Stimulated activated CD8-positive, alpha-beta memory T cell treated with anti-CD3 and anti-CD28 coated beads, Interleukin-12 subunit alpha, Interleukin-12 subunit beta, amount 100 ng/mL, for 24 hours (primary cell): ENCODE measurements around the gene PECR.

Source experiments
- DNase-seq: peaks from one replicate; pipeline ENCODE4 v3.0.0-alpha.2; 2020; ENCODE audit errors: extremely low read depth

Gene PECR

GRCh38 chr2:216071111-216071851 lies 10.3 kb downstream of the PECR start:
- no peak for DNase-seq

DNA sequence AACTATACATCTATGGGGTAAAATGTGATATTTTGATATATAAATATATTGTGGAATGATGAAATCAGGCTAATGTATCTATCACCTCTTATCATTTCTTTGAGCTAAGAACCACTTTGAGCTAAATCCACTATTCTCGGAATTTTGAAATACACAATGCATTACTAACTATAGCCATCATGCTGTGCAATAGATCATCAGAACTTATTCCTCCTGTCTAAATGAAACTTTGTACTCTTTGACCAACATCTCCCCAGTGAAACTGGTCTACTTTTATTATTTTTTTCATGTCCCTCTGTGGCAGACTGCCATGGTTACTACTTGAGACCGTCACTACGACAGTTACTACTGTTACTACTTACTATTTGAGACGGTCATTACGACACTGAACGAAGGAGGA lies 11.4 kb downstream of the PECR start:
- no peak for DNase-seq

- DNase-seq = no peak
Observed at GRCh38 chr2:216069028-216069427, 12.6 kb downstream of the PECR start.

DNA sequence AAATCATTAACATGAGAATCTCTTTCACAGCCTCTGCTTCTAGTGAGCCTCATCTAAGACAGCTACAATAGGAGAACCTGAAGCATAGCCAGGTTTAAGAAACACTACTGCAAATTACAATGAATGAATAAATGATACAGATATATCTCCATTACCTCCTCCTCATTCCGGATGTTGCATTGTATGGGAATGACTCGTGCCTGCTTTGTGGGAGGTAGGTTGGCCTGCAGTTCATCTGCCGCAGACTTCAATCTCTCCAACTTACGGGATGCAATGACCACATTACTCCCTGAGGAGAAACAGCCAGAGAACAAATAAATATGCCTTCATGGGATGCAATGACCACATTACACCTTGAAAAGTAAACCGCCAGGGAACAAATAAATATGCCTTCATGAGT lies 15.4 kb downstream of the PECR start:
- no peak for DNase-seq

- DNase-seq = no peak
Observed at GRCh38 chr2:216064665-216065064, 16.9 kb downstream of the PECR start.

- DNase-seq = no peak
Observed at GRCh38 chr2:216064014-216064630, 17.5 kb downstream of the PECR start.

- DNase-seq = no peak
Observed at GRCh38 chr2:216059233-216059834, 22.3 kb downstream of the PECR start.

DNA sequence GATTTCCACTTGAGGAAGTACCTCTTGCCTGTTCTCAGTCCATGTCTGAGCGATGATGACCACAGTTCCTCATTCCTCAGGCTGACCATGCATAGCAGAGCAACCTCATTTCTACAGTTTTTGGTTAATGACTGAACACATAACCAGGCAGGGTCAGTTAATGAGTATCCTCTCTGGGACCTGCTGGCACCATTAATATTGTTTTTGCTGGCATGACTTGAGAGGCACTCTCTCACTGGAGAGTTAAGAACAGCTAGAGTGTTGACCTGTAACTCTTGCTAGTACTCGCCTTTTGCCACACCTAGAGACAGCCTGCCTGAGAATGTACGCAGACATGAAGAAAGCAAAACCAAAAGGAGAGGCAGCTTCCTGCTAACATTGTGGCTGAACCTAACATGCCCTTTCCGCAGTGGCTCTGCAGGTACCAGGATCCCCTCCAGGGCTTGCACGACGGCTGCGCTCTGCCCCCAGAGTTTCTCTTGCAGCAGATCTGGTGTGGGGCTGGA lies 23.9 kb downstream of the PECR start:
- DNase-seq = no peak

DNA sequence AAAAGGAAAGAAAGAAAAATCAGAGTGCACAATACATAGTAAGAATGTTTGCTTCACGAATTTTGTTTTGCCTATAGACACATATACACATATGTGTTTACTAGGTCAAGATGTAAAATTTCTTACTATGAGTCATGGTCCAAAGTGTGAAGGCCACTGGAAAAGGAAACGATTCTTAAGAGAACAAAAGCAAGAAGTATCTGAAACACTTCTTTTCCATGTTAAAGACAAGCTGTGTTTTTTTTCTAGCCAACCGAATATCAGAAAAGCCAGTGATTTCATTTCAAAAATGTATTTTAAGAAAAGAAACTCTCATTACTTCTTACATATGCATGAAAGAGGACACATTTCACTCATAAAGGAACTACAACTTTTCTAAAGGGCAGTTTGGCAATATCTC lies 24.9 kb downstream of the PECR start:
- no peak for DNase-seq

GRCh38 chr2:216055680-216056079 lies 25.9 kb downstream of the PECR start:
- no peak for DNase-seq

DNA sequence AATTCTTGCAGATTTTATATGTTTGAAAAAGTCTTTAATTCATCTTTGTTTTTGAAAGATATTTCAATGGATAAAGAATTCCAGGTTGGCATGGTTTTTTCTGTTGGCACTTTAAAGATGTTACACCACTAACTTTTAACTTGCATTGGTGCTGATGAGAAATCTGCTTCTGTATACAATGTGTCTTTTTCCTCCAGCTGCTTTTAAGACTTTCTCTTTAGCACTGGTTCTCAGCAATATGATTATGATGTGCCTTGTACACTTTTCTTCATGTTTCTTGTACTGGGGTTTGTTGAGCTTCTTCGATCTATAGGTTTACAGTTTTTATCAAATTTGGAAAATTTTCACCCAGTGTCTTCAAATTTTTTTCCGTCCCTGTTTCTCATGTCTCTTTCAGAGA lies 29.2 kb downstream of the PECR start:
- DNase-seq = no peak

GRCh38 chr2:216051350-216051749 lies 30.3 kb downstream of the PECR start:
- DNase-seq = no peak

DNA sequence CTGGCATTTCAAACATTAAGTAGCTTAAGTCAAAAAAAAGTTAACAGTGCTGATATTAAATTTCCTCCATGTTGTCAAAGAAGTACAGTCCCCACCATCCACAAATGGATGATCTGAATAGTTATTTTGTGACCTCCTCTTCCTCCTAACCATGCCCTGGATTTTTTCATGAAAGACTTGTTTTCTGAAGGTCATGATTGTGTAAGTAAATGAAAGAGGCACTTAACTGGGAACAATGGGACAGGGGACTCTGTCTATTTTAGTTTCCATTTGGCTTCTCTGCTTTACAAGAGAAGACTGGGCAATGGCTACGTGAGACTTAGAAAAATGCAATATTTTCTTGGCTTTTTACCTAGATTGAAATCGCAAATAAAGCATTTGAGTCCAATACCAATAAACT lies 32.2 kb downstream of the PECR start:
- no peak for DNase-seq

GRCh38 chr2:216047397-216047796 lies 34.2 kb downstream of the PECR start:
- no peak for DNase-seq

DNA sequence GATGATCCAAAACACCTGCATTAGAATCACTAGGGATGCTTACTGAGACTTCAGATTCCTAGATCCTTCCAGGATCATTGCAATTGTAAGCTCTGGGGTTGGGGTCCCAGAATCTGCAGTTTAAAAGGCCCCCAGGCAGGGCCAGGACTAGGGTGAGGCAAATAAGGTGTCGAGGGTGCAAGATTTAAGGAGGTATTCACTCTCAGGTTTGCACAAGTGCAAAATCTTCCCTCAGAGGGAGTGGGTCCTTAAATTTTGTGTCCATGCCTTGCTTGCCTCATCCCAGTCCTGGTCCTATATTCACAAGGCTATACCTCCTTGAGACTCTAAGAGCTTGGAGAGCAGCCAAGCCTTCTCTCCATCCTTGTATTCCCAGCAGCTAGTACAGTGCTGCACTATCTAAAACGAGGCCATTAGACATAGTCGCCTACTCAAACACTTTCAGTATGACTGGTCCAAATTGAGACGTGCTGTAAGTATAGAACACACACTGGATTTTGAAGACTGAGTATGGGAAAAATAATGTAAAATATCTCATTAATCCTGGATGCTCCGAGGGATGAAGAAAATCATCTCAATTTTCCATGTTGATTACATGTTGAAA lies 36.6 kb downstream of the PECR start:
- no peak for DNase-seq

- DNase-seq = no peak
Observed at GRCh38 chr2:216043949-216044348, 37.7 kb downstream of the PECR start.

DNA sequence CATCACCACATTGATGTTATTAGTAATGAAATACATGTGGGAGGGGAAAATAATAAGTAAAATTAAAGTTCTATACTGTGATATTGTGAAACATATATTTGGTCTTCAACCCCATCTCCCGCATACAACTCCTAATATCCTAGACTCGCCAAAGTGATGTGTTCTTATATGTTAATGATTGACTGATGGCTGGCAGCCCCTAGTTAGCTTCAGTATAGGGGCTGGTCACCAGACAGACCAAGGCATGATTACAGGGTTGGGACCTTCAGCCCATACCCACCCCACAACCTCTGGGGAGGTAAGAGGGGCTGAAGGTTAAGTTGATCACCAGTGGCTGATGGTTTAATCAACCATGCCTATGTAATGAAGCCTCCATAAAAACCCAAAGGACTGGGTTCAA lies 40.2 kb downstream of the PECR start:
- DNase-seq = no peak

DNA sequence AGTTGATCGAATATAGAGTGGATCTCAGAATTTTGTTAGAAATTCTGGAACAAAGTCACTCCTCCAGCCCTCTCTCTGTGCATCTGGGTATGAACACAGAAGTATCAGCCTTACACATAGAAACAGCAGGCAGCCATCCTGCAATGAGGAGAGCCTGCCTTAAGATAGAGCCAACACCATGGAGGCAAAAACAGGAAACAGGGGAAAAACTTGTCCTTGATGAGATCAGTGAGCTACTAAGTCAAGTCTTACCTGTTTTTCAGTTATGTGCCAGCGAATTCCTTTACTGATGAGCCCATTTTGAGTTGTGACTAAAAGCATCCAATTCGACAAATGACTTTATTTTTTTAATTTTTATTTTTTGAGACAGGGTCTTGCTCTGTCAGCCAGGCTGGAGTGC lies 41.7 kb downstream of the PECR start:
- no peak for DNase-seq

GRCh38 chr2:216034065-216034464 lies 47.5 kb downstream of the PECR start:
- peak; percentile 24 for DNase-seq

GRCh38 chr2:216033403-216033802 lies 48.2 kb downstream of the PECR start:
- DNase-seq = no peak

GRCh38 chr2:216031960-216032689 lies 49.5 kb downstream of the PECR start:
- no peak for DNase-seq

GRCh38 chr2:216030216-216030615 lies 51.4 kb downstream of the PECR start:
- DNase-seq = no peak
